Gastrocnemius medialis (tissue), 4 donors: ENCODE measurements around the gene E2F1. TPM values are rescaled to one million over a fixed set of nuclear protein-coding genes. Genes with fewer than 3 reads are reported as not detected.

Source experiments
- ATAC-seq, 2 donors: fragments of 150-250 bp; one replicate each; pipeline ENCODE4 v1.9.1; 2016
- DNase-seq, 2 donors: peaks; one replicate each; pipeline ENCODE4 v3.0.0-alpha.2; 2019
- H3K27ac ChIP-seq, 4 donors: fragments of 200-600 bp; sonication (generic); 1 replicate in 1 of 4; 2 replicates in 3 of 4; pipeline ENCODE4 v1.5.1; 2016 to 2018; ENCODE audit warnings: mild to moderate bottlenecking in 2 of 4, moderate library complexity in 1 of 4
- H3K27me3 ChIP-seq, 3 donors: fragments of 200-600 bp; sonication (generic) in 2 of 3; 1 replicate in 1 of 3; 2 replicates in 2 of 3; pipeline versions ENCODE4 v1.5.1 to v1.6.0; 2016 to 2019; ENCODE audit warnings: mild to moderate bottlenecking in 1 of 3, moderate library complexity in 1 of 3
- H3K36me3 ChIP-seq, 2 donors: fragments of 200-600 bp; sonication (generic) in 1 of 2; one replicate each; pipeline ENCODE4 v1.5.1; 2017 to 2018
- H3K4me1 ChIP-seq, 2 donors: fragments of 200-600 bp; sonication (generic) in 1 of 2; one replicate each; pipeline ENCODE4 v1.5.1; 2016 to 2017; ENCODE audit warnings: mild to moderate bottlenecking in 2 of 2
- H3K4me3 ChIP-seq, 4 donors: fragments of 200-600 bp; sonication (generic) in 3 of 4; 1 replicate in 1 of 4; 2 replicates in 3 of 4; pipeline ENCODE4 v1.5.1; 2016 to 2019; ENCODE audit warnings: mild to moderate bottlenecking in 2 of 4
- H3K9me3 ChIP-seq, 3 donors: fragments of 200-600 bp; sonication (generic) in 2 of 3; 1 replicate in 1 of 3; 2 replicates in 2 of 3; pipeline ENCODE4 v1.5.1; 2016 to 2019
- CTCF ChIP-seq, 5 experiments: fragments of 450-650 bp in 3 of 5; fragments of 200-600 bp in 2 of 5; sonication (generic) in 2 of 5; IDR thresholded peaks in 4 of 5; conservative IDR thresholded peaks in 1 of 5; 1 replicate in 4 of 5; 2 replicates in 1 of 5; pipeline ENCODE4 v1.5.1; 2016 to 2019; ENCODE audit warnings: antibody characterized with exemption in 5 of 5, mild to moderate bottlenecking in 3 of 5, moderate library complexity in 3 of 5
- POLR2A ChIP-seq, 2 donors: fragments of 450-650 bp; IDR thresholded peaks; one replicate each; pipeline ENCODE4 v1.6.1; 2017; ENCODE audit warnings: antibody characterized with exemption in 2 of 2, mild to moderate bottlenecking in 2 of 2, moderate library complexity in 2 of 2
- in situ Hi-C, 4 donors: fragments of 200-750 bp; cut with MboI; loops; one replicate each; pipeline versions ENCODE4 v1.15.0 to v1.8.0; 2017; ENCODE audit warnings: low sequenced_read_pairs in 4 of 4
- intact Hi-C: fragments of 100-400 bp; cut with DNase I; formaldehyde crosslinking; loops from one replicate; pipeline ENCODE4 v1.15.1; 2023; ENCODE audit warnings: low total_unique reads
- total RNA-seq, 4 donors: library from RNA; depleted of rRNA; stranded (reverse); fragments of >200 nt; gene quantifications; one replicate each; pipeline versions ENCODE4 v1.1.0 to v1.2.3, GENCODE V29; 2016

The E2F1 gene
- total RNA-seq, 4 donors from 2014 or later, result 1.00 to 2.0 (median 1.4) TPM; not detected in 1

GRCh38 chr20:33721391-33722140 lies 35.4 kb upstream of the E2F1 start:
- intact Hi-C loops, result no loop called here
- in situ Hi-C loops, result no loop called here
- DNase-seq (no peak), ATAC-seq (no peak)
- TF ChIP-seq CTCF (IDR thresholded peaks at IDR 0.05 in 4 of 5, conservative IDR thresholded peaks at IDR 0.05 in 1 of 5), result no peak
- no peak for TF ChIP-seq POLR2A (IDR thresholded peaks at IDR 0.05)
- Histone ChIP-seq H3K36me3 (no peaks in the 10 kb centered on the region), H3K27me3 (no peaks in the 10 kb centered on the region), H3K4me3 (no peak overlapping the region), H3K4me1 (peaks cover 9 to 11% of the 10 kb centered on the region in 2 donors), H3K27ac (no peak overlapping the region), H3K9me3 (no peaks in the 10 kb centered on the region)

- DNase-seq (peak; percentile 87 to 95), ATAC-seq (peak; percentile 100)
- in situ Hi-C loops (no loop called here), intact Hi-C loops (no loop called here)
- TF ChIP-seq POLR2A (IDR thresholded peaks at IDR 0.05) (peak in 1 of 2 donors; percentile 30), CTCF (IDR thresholded peaks at IDR 0.05 in 4 of 5, conservative IDR thresholded peaks at IDR 0.05 in 1 of 5) (no peak)
- no peaks in the 10 kb centered on the region for H3K27me3 ChIP-seq
- H3K4me3 ChIP-seq, result peak within 1 kb of the TSS; percentile 74 to 98 (median 87)
- H3K9me3 ChIP-seq, result no peaks in the 10 kb centered on the region
- H3K4me1 ChIP-seq, result peaks cover 9 to 11% of the 10 kb centered on the region in 2 donors
- no peaks in the 10 kb centered on the region for H3K36me3 ChIP-seq
- peak within 1 kb of the TSS; percentile 75 to 85 (median 83) for H3K27ac ChIP-seq
These were observed 34.0 kb upstream of the E2F1 start, which contains the start of gene PXMP4 for GRCh38 chr20:33719989-33720709. Gene PXMP4 (minus strand): TSS chr20:33720310. CDS start chr20:33720207, 103 bp downstream.

GRCh38 chr20:33719277-33719988 lies 33.2 kb upstream of the E2F1 start:
- no peaks in the 10 kb centered on the region for H3K9me3 ChIP-seq
- peaks cover 9 to 11% of the 10 kb centered on the region in 2 donors for H3K4me1 ChIP-seq
- H3K36me3 ChIP-seq, result peaks cover 0 to 1% of the 10 kb centered on the region in 2 donors
- H3K27ac ChIP-seq, result peak overlapping the region; percentile 75 to 85 (median 83)
- no peak for TF ChIP-seq CTCF (IDR thresholded peaks at IDR 0.05 in 4 of 5, conservative IDR thresholded peaks at IDR 0.05 in 1 of 5)
- TF ChIP-seq POLR2A (IDR thresholded peaks at IDR 0.05), result no peak
- no peaks in the 10 kb centered on the region for H3K27me3 ChIP-seq
- DNase-seq (no peak), ATAC-seq (no peak)
- peak overlapping the region; percentile 74 to 98 (median 87) for H3K4me3 ChIP-seq
- intact Hi-C loops (no loop called here), in situ Hi-C loops (no loop called here)

- in situ Hi-C loops, result no loop called here
- Histone ChIP-seq H3K4me3 (no peak overlapping the region), H3K4me1 (peaks cover 9 to 11% of the 10 kb centered on the region in 2 donors), H3K36me3 (peaks cover 0 to 24% of the 10 kb centered on the region in 2 donors), H3K27me3 (no peaks in the 10 kb centered on the region), H3K9me3 (no peaks in the 10 kb centered on the region), H3K27ac (no peak overlapping the region)
- DNase-seq, result no peak
- intact Hi-C loops, result no loop called here
- TF ChIP-seq CTCF (IDR thresholded peaks at IDR 0.05 in 4 of 5, conservative IDR thresholded peaks at IDR 0.05 in 1 of 5) (no peak), POLR2A (IDR thresholded peaks at IDR 0.05) (no peak)
- no peak for ATAC-seq
These were observed 30.3 kb upstream of the E2F1 start for GRCh38 chr20:33716498-33716897.
